Measurements from ENCODE around the gene LAMTOR1.

The LAMTOR1 gene

DNA sequence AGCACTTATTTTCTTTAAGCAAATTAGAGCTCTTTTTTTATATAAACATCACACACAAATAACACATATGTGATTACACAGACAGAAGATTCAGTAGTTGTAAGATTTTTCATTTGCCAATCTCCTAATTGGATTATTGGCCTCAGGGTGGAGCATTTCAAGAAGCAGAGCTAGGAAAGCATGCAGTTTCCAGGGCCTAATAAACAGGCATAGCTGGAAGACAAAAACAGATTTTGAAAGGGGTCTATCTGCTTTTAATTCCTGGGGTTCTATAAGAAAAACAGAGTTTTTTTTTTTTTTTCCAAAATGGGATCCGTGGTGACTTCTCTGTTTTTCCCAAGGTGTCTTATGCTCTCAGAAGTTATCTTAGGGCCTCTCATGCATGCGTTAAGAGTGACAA, 24.8 kb upstream of the LAMTOR1 start:
- TF ChIP-seq, protein P1, sequence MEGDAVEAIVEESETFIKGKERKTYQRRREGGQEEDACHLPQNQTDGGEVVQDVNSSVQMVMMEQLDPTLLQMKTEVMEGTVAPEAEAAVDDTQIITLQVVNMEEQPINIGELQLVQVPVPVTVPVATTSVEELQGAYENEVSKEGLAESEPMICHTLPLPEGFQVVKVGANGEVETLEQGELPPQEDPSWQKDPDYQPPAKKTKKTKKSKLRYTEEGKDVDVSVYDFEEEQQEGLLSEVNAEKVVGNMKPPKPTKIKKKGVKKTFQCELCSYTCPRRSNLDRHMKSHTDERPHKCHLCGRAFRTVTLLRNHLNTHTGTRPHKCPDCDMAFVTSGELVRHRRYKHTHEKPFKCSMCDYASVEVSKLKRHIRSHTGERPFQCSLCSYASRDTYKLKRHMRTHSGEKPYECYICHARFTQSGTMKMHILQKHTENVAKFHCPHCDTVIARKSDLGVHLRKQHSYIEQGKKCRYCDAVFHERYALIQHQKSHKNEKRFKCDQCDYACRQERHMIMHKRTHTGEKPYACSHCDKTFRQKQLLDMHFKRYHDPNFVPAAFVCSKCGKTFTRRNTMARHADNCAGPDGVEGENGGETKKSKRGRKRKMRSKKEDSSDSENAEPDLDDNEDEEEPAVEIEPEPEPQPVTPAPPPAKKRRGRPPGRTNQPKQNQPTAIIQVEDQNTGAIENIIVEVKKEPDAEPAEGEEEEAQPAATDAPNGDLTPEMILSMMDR (IDR thresholded peaks at IDR 0.05; ENCODE audit: extremely low read depth, missing control alignments), result no peak
- no peak for DNase-seq (ENCODE audit: low spot score)

DNA sequence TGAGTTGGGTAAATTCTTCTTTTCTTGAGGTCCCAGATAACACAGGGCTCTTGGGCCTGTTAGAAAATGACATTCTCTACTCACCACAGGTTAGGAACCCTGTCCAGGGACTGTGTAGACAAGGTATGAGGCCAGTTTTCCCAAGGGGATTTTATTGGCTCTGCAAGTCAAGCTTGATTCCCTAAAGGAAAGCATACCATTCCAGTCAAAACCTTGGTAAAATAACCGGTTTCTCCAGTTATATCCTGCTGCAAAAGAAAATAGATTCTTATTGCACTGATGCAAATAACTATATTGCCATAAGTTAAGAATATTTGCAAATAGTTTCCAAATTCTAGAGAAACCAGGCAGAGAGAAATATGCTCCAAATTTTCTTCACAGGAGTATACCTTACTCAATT, 22.9 kb upstream of the LAMTOR1 start:
- DNase-seq (ENCODE audit: low spot score), result no peak
- TF ChIP-seq, protein P1 (IDR thresholded peaks at IDR 0.05; ENCODE audit: extremely low read depth, missing control alignments), result no peak

DNA sequence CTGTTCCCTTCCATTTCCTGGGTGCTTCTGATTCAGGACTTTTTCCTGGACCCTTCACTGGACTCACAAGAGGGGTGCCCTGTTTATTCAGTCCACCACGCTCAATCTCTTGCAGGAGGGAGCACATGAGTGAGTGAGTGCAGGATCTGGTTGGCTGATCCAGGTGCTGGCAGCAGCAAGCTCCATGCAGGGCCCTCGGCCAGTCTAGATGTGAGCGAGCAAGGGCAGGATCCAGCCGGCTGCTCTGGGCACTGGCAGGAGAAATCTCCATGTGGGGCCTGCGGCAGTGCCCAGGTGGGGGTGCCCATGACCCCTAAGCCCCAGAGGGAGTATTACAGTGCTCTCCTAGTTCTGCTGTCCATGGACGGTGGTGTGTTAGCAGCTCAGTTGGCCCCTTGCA, 20.9 kb upstream of the LAMTOR1 start:
- DNase-seq (ENCODE audit: low spot score), result no peak
- TF ChIP-seq, protein P1 (IDR thresholded peaks at IDR 0.05; ENCODE audit: extremely low read depth, missing control alignments), result no peak

- TF ChIP-seq, protein P1 (IDR thresholded peaks at IDR 0.05; ENCODE audit: extremely low read depth, missing control alignments), result no peak
- no peak for DNase-seq (ENCODE audit: low spot score)
These were observed 20.1 kb upstream of the LAMTOR1 start for GRCh38 chr11:72123117-72123653.

- no peak for DNase-seq (ENCODE audit: low spot score)
- TF ChIP-seq, protein P1 (IDR thresholded peaks at IDR 0.05; ENCODE audit: extremely low read depth, missing control alignments), result no peak
These were observed 19.5 kb upstream of the LAMTOR1 start for GRCh38 chr11:72122607-72123006.

DNA sequence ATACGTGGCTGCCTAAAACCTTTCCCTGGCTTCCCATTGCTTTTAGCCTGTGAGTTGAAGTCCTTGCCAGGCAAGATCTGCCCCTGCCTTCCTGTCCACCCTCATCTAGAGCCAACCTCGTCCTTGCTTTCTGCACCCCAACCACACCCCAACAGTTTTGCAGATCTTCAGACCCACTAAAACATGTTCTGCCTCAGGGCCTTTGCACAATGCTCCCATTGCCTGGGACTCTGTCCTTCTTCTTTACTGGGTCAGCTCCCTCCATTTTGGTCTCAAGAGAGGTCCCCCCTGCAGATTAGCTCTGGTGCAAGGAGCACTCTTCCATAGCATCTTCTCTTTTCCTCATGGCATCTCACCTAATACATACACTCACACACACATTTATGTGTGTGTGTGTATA, 17.8 kb upstream of the LAMTOR1 start:
- no peak for DNase-seq (ENCODE audit: low spot score)
- TF ChIP-seq, protein P1 (IDR thresholded peaks at IDR 0.05; ENCODE audit: extremely low read depth, missing control alignments), result no peak

DNA sequence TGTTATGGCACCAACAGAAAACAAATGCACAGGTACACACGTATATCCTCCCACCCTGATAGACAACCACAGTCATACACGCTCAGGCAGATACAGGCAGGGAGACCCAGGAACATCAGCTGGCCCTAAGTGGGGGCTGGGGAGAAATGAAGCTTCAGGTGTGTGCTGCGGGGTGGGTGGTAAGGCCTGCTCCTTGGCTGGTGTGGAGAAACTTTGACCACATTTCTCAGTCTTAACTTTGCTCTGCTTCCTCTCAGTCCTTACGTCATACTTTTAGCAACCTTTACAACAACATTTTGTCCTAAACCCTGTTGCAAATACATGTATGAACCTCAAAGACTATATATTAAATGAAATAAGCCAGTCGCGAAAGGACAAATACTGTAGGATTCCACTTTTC, 16.1 kb upstream of the LAMTOR1 start:
- no peak for DNase-seq (ENCODE audit: low spot score)
- TF ChIP-seq, protein P1 (IDR thresholded peaks at IDR 0.05; ENCODE audit: extremely low read depth, missing control alignments), result no peak
